HG03108 (cell line): ENCODE data around the gene SMIM3.

Source experiments
- ATAC-seq: cut with Tn5 transposase; IDR thresholded peaks from one replicate; pipeline ENCODE4 v1.9.1; 2021; ENCODE audit warnings: moderate library complexity; ENCODE audit not compliant: unreplicated experiment

The SMIM3 gene

DNA sequence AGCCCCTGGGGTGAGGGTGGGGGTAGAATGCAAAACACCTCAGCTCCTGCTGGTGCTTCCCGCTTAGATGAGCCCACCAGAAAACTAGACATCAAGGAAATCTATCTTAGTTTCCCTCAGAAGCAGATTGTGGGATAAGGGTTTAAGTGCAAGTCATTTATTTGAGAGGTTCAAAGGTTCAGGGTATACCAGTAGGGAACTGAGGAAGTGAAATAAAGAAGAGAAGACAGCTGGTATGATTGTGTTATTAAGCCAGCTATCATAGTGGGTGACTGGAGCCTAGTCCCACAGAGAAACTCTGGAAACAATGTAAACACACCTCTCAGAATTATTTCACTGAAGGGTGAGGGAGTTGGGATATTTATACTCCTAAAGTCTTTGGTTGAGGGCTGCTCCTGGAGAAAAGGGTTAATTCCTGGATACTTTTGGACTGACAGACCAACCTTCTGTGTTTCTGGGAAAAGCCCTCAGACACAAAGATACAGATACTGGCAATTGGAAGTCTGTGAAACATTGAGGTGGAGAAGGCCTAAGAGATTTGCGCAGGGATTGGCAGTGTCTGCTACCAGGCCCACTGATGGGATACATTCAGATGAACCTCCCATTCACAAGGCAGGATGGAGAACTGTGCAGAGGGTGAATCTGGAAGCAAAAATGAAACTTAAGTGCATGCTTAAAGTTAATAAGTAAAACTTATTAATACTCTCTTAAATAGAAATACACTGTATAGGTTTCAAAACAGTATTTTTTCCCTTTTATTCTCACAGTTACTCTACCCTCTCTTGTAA lies 13.4 kb upstream of the SMIM3 start:
- peak; percentile 51 for ATAC-seq

- ATAC-seq, result no peak
Measured at GRCh38 chr5:150765799-150766169, 12.8 kb upstream of the SMIM3 start.

GRCh38 chr5:150766251-150766650 lies 12.3 kb upstream of the SMIM3 start:
- ATAC-seq, result no peak

GRCh38 chr5:150771034-150771795 lies 7.3 kb upstream of the SMIM3 start:
- no peak for ATAC-seq

DNA sequence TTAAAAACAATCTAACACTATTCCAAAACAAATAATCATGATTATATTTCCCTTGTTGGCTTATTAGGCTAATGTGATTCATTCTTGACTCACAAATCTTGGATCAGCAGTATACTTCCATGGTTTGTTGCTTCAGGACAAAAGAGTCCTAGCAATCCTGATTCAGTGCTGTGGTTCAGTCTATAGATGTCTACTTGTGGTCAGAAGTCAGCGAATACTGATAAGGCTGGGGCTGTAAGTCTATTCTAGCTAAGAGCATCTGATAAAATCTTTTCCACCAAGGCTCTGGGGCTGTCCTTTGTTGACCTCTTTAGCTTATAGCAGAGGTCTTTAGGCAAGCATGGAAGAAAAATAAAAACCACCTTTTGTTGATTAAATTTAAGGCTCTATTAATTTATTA lies 4.4 kb upstream of the SMIM3 start:
- no peak for ATAC-seq

DNA sequence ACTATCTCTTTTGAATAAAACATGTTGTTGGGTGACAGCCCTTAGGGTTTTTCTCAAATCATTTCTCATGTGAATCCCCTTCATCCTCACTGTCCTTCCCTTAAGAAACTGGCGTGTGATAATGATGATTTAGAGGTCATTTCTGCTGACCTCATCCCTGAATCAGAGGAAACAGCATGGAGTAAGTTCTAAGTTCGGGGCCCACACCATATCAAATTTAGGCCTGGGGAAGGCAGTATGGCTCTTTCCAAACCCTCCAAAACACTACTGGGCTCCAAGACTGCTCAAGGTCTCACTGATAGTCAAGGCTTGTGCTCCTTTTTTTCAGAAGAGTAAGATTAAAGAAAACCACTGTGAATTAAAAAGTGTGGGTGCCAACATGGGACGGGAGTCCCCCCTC lies 872 bp upstream of the SMIM3 start:
- ATAC-seq, result no peak

DNA sequence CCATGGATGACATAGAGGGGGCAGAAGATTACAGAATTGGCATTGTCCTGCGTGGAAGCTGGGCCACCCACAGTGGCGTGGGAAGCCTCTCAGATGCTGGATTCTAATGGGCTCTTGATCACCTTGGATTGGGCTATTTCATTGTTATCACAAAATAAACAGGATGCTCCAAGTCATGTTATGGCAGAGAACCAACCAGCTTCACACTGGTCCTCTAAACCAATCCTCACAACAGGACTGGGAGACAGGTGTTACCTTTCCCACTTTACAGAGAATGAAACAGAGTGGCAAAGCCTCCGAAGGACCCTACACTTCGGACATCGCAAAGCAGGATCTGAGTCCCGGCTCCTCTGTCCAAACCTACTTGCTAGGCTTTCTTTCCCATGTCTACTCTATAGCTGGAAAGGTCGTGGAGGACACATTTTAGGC lies 455 bp upstream of the SMIM3 start:
- ATAC-seq, result no peak

- no peak for ATAC-seq
Measured at GRCh38 chr5:150779397-150780186, 1.0 kb downstream of the SMIM3 start.

- peak; percentile 49 for ATAC-seq
Measured at GRCh38 chr5:150780187-150780692, 1.7 kb downstream of the SMIM3 start.

DNA sequence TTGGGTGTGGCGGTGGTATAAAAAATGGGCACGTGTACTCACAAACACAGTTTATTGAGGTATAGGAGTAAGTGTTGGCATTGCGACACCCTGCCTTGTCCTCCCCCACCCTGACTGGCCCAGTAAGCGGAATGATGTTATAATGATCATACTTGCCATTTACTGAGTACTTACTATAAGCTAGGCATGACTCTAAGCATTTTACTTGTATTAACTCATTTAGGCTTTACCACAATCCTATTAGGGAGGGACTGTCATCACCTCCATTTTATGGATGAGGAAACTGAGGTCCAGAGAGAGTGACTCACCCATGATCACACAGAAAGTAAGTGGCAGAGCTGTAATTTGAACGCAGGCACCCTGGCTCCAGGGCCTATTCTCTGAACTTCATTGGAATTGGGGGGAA lies 2.3 kb downstream of the SMIM3 start:
- no peak for ATAC-seq

DNA sequence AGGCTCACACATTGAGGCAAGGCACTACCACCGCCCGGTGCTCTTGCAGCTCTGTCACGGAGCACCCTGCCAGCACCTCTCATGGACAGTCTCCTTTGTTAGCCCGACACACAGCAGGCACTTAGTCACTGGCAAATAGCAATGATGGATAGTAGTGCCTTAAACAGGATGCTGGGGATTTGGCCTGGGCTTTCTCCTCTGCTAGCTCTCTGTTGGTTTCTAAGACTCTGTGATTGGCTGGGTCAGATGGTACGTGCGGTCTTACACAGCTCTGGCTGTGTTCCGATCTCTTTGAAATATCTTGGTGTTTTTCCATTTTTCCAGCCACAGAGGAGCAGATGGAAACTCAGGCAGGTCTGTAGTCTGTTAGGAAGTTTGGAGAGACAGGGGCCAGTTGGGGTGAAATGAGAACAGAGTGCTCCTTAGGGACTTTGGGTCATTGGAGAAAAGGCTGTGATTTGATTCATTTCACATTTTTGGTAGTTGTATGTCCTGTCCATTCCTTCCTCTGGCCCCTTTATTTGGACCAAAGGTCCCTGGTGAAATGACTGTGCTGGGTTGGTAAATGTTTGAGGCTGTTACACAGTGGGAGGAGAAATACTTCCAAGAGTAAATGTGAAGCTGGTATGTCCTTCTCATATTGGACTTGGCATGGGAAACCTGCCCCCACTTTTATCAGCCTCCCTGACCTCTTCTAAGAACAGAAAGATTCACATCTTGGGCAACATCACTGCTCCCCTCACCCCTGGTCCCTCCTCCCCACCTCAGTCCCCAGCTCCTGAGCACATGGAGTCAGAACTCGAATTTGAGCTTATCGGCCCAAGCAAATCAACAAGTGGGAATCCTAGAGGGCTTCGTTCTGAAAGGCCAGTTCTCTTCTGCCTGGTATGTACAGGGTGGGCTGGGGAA lies 3.4 kb downstream of the SMIM3 start:
- no peak for ATAC-seq

DNA sequence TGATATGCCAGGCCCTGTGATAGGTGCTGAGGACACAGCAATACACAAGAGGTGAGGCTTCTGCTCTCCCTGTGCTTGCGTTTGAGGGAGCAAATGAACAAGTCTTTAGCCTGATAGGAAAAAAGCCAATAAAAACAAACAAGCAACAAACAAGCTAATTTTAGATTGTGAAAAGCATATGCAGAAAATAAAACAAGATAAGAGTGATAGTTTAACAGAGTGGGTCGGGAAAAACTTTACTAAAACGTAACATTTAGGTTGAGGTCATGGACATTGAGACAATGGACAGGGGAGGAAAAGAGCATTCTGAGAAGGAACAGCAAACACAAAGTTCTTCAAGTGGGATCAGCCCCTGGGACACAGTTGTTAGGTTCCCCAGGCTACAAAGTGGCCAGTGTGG lies 4.3 kb downstream of the SMIM3 start:
- no peak for ATAC-seq

DNA sequence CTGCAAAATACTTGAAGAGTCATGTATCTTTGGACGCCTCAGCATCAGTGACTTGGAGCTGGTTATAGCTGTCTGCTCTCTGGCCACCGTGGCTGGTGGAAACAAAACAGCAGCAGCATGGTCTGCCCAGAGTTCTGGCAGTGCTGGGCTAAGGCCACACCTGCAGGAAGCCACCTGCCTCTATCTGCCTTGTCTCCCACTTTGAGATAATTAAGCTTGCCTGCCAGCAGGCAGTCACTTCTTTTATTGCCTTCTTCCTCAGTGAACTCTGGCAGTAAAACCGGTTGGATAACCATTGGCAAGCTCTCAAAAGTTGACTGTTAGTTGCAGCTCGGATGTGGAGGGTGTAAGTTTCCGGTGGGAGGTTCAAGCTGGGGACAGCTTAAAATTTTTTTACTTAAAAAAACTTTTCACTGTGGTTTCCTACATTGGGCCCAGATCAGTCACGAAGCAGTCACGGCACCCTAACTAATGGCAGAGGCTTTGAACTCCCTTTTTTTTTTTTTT lies 4.9 kb downstream of the SMIM3 start:
- peak; percentile 52 for ATAC-seq

- ATAC-seq, result no peak
Measured at GRCh38 chr5:150785950-150786349, 7.4 kb downstream of the SMIM3 start.

DNA sequence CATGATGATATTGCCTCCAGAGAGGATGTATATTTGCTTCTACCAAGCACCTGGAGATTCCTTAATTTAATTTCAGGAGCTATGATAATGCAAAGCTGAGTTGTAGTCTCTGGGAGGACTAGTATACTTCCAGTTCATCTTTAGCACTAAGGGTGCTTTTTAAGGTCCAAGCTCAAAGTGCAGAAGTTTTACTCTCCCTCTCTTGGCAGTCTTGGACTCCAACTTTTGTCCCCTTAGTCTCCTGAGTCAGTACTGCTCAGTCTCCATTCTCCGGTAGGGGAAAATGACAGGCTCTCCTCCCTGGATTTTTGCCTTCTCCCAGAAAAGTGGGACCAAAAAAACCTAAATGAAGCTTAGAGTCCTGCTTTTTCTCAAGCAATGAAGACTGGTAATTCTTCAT lies 8.3 kb downstream of the SMIM3 start:
- ATAC-seq, result no peak

GRCh38 chr5:150787656-150788055 lies 9.1 kb downstream of the SMIM3 start:
- no peak for ATAC-seq

DNA sequence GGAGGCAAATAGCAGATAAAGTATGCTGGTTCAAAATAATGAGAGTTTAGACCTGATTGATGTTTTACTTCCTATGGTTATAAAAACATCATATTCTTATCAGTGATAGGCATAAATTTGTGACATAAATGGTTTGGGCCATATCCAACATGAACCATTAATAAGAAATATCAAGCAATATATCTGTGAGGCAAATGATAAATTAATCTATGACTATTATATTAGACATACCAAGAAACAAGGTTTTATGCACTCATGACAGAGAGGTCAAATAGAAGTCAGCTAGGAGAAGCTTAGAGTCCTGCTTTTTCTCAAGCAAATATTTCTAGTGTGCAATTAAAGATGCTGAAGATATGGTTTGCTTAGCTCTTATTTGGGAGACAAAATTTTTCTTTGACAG lies 10.4 kb downstream of the SMIM3 start:
- no peak for ATAC-seq

- no peak for ATAC-seq
Measured at GRCh38 chr5:150789450-150789849, 10.9 kb downstream of the SMIM3 start.

DNA sequence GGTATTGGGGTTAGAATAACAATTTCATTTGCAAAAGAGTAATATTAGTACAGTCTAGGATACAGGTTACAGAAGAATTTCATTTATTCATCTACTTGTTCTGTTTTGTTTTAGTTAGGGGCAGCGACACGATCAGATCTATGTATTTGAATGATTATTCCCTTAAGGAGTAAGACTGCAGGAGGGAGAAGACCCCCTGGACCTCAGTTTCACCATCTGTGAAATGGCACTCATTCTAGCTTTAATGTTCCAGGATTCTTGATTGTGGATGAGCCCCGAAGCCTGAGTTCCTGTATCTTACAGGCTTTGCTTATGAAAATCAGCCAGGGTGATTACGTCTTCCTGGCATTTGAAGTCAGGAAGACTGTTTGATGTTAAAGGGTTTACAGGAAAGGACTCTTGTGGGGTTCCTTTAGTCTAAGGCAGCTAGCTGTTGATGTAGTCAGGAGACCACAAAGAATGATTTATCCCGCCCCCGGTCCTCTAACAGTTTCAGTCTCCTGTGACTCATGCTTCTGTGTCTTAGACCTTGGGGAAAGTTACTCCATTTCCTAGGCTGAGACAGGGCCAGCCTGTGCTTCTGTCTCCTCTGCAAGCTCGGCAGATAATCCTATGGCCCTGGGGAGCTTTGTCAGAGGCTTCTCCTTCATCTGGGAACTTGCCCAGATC lies 11.5 kb downstream of the SMIM3 start:
- peak; percentile 89 for ATAC-seq

GRCh38 chr5:150791536-150791935 lies 13.0 kb downstream of the SMIM3 start:
- no peak for ATAC-seq
